IPS DF 19.7 (cell line): ENCODE data around the gene TTC9C.
A peak's percentile ranks its signal among the peaks of the same experiment; 100 is the strongest.
"Not testable (repeated sequence)": the region's sequence is repeated elsewhere in the genome, so short reads cannot be mapped to it uniquely, and the experiment has no call there.

Source experiments
- DNase-seq: peaks from one replicate; pipeline ENCODE4 v3.0.0-alpha.2; 2013; ENCODE audit warnings: low read depth, low spot score

TTC9C gene

GRCh38 chr11:62709247-62710000 lies 18.9 kb upstream of the TTC9C start:
- peak; percentile 93 for DNase-seq

GRCh38 chr11:62710001-62710345 lies 18.3 kb upstream of the TTC9C start:
- DNase-seq = no peak

GRCh38 chr11:62712276-62712812 lies 15.9 kb upstream of the TTC9C start:
- DNase-seq = no peak

GRCh38 chr11:62712861-62713260 lies 15.4 kb upstream of the TTC9C start:
- no peak for DNase-seq

GRCh38 chr11:62713343-62713742 lies 14.9 kb upstream of the TTC9C start:
- no peak for DNase-seq

- no peak for DNase-seq
Observed at GRCh38 chr11:62715150-62716130, 12.8 kb upstream of the TTC9C start.

- DNase-seq = no peak
Observed at GRCh38 chr11:62716206-62716605, 12.1 kb upstream of the TTC9C start.

- DNase-seq = no peak
Observed at GRCh38 chr11:62716816-62717215, 11.5 kb upstream of the TTC9C start.

GRCh38 chr11:62719302-62719978 lies 8.8 kb upstream of the TTC9C start:
- DNase-seq = no peak

GRCh38 chr11:62721994-62722393 lies 6.3 kb upstream of the TTC9C start:
- DNase-seq = no peak

GRCh38 chr11:62724171-62724570 lies 4.1 kb upstream of the TTC9C start:
- no peak for DNase-seq

GRCh38 chr11:62725646-62726045 lies 2.6 kb upstream of the TTC9C start:
- no peak for DNase-seq

- DNase-seq = no peak
Observed at GRCh38 chr11:62726156-62726914, 2.0 kb upstream of the TTC9C start.

- no peak for DNase-seq
Observed at GRCh38 chr11:62726915-62727164, 1.4 kb upstream of the TTC9C start.

GRCh38 chr11:62727165-62727871 lies 968 bp upstream of the TTC9C start, which contains the start of gene HNRNPUL2:
Gene HNRNPUL2, minus strand, starts transcription at chr11:62727457. Its CDS starts 301 bp downstream, at chr11:62727156.
- DNase-seq = peak; percentile 92

- peak; percentile 91 for DNase-seq
Observed at GRCh38 chr11:62727872-62728170, 465 bp upstream of the TTC9C start.

GRCh38 chr11:62730076-62730475 lies 1.8 kb downstream of the TTC9C start:
- DNase-seq = not testable (repeated sequence)

GRCh38 chr11:62732830-62733229 lies 4.5 kb downstream of the TTC9C start:
- DNase-seq = no peak

GRCh38 chr11:62737196-62737595 lies 8.9 kb downstream of the TTC9C start:
- no peak for DNase-seq

- DNase-seq = no peak
Observed at GRCh38 chr11:62747475-62748160, 19.3 kb downstream of the TTC9C start.
